ENCODE data around the gene TPH2.

Gene TPH2

GRCh38 chr12:71981149-71981548 is 42.5 kb downstream of the TPH2 start:
- ChIA-PET POLR2A (no interaction called here), CTCF (no interaction called here)
- no peak for DNase-seq (ENCODE audit: low read depth, low spot score)
- no peak overlapping the region for H3K4me3 ChIP-seq (ENCODE audit: low read depth, low read length)
- TF ChIP-seq CTCF (IDR thresholded peaks at IDR 0.05; ENCODE audit: insufficient read depth, low read length, missing control alignments), result no peak

- ChIA-PET CTCF (no interaction called here), POLR2A (no interaction called here)
- no peak for DNase-seq (ENCODE audit: low read depth, low spot score)
- TF ChIP-seq CTCF (IDR thresholded peaks at IDR 0.05; ENCODE audit: insufficient read depth, low read length, missing control alignments), result no peak
- H3K4me3 ChIP-seq (ENCODE audit: low read depth, low read length), result no peak overlapping the region
Measured at GRCh38 chr12:71994715-71995114, 56.1 kb downstream of the TPH2 start.

- H3K4me3 ChIP-seq (ENCODE audit: low read depth, low read length), result no peak overlapping the region
- DNase-seq (ENCODE audit: low read depth, low spot score), result no peak
- ChIA-PET CTCF (no interaction called here), POLR2A (no interaction called here)
- TF ChIP-seq CTCF (IDR thresholded peaks at IDR 0.05; ENCODE audit: insufficient read depth, low read length, missing control alignments), result no peak
Measured at GRCh38 chr12:71999795-72000194, 61.1 kb downstream of the TPH2 start.

DNA sequence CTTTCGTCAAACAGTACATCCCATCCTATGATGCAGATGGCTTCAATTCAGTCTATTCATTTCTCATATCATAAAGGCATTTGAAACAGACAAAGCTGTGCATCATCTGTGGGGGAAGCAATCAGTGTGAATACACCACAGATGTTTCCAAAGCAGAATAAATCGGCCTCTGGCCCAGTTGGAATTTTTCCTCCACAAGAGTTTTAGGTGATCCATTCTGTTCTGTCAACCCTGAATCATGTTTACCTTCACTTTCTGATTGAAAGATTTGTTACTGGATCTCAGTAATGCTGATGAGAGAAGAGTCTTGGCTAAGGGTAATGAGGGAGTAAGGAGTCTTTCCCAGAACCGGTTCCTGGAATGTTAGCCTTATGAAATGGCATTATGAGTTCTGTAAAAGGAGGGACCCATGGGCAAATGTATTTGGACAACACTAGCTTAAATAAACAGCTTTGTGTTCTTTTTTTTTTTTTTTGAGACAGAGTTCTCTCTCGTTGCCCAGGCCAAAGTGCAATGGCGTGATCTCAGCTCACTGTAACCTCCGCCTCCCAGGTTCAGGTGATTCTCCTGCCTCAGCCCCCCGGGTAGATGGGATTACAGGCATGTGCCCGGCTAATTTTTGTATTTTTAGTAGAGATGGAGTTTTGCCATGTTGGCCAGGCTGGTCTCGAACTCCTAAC is 62.5 kb downstream of the TPH2 start:
- no peak overlapping the region for H3K4me3 ChIP-seq (ENCODE audit: low read depth, low read length)
- POLR2A ChIA-PET, result no interaction called here
- CTCF ChIA-PET, result interaction anchor here (1.1 kb wide), 1 partner anchor 16 kb away, joined by 4 read pairs; no protein-coding TSS in a partner anchor
- DNase-seq (ENCODE audit: low read depth, low spot score), result no peak
- TF ChIP-seq CTCF (IDR thresholded peaks at IDR 0.05; ENCODE audit: insufficient read depth, low read length, missing control alignments), result no peak

- H3K4me3 ChIP-seq (ENCODE audit: low read depth, low read length), result no peak overlapping the region
- TF ChIP-seq CTCF (IDR thresholded peaks at IDR 0.05; ENCODE audit: insufficient read depth, low read length, missing control alignments), result no peak
- DNase-seq (ENCODE audit: low read depth, low spot score), result no peak
- ChIA-PET POLR2A (no interaction called here), CTCF (no interaction called here)
Measured at GRCh38 chr12:72006766-72007165, 68.1 kb downstream of the TPH2 start.

- ChIA-PET POLR2A (no interaction called here), CTCF (interaction anchor here (1.4 to 1.9 kb wide), 2 partner anchors 230 to 272 kb away, joined by 7 read pairs; no protein-coding TSS in a partner anchor)
- no peak overlapping the region for H3K4me3 ChIP-seq (ENCODE audit: low read depth, low read length)
- TF ChIP-seq CTCF (IDR thresholded peaks at IDR 0.05; ENCODE audit: insufficient read depth, low read length, missing control alignments), result no peak
- DNase-seq (ENCODE audit: low read depth, low spot score), result peak; percentile 36
Measured at GRCh38 chr12:72010356-72010755, 71.7 kb downstream of the TPH2 start.

All from AG04449 (cell line).